Panc1 (cell line): Measurements from ENCODE around the gene CENPF. TPM values are rescaled to one million over a fixed set of nuclear protein-coding genes. Genes with fewer than 3 reads are reported as not detected.

ENCODE experiments used
- ATAC-seq: fragments of 200-7000 bp; cut with Tn5 transposase; 2 replicates; pipeline ENCODE4 v1.9.1; 2020; ENCODE audit warnings: mild to moderate bottlenecking, moderate library complexity
- BruUV-seq: library from RNA; stranded (reverse); fragments of 400-500 nt; replicated peaks from 2 replicates; lab custom pipeline; 2021; lab: Mats Ljungman, UMichigan
- CTCF ChIA-PET: fragments of 300-600 bp; sonication (Branson Sonifier 250); formaldehyde crosslinking; loops from one replicate; lab custom pipeline; 2022; ENCODE audit warnings: antibody characterized with exemption; lab: Charles Lee
- POLR2A ChIA-PET: fragments of 300-600 bp; sonication (Branson Sonifier 250); formaldehyde crosslinking; loops from one replicate; lab custom pipeline; 2022; ENCODE audit warnings: antibody characterized with exemption; lab: Charles Lee
- DNase-seq: peaks from one replicate; pipeline ENCODE4 v3.0.0-alpha.2; 2010; ENCODE audit warnings: low read depth, low spot score
- H3K27ac ChIP-seq: 2 replicates; pipeline ENCODE4 v1.5.1; 2011; ENCODE audit warnings: mild to moderate bottlenecking, low read length, inconsistent platforms
- H3K27me3 ChIP-seq: fragments of 200-500 bp; sonication (Bioruptor generic); 2 replicates; pipeline ENCODE4 v1.6.0; 2014; ENCODE audit warnings: low read length, inconsistent platforms; ENCODE audit not compliant: control insufficient read depth, insufficient read depth
- H3K36me3 ChIP-seq: fragments of 200-500 bp; sonication (Bioruptor generic); 2 replicates; pipeline ENCODE4 v1.5.1; 2014; ENCODE audit warnings: inconsistent platforms, mild to moderate bottlenecking, low read length, moderate library complexity; ENCODE audit not compliant: control insufficient read depth, insufficient read depth
- H3K4me1 ChIP-seq: 2 replicates; pipeline ENCODE4 v1.5.1; 2011; ENCODE audit warnings: inconsistent platforms, mild to moderate bottlenecking, low read length, moderate library complexity; ENCODE audit not compliant: control insufficient read depth, insufficient read depth
- H3K4me3 ChIP-seq, 2 experiments: 2 replicates each; pipeline ENCODE4 v1.5.1; 2011 to 2012; ENCODE audit warnings: low read depth in 2 of 2, low read length in 2 of 2, mild to moderate bottlenecking in 2 of 2, inconsistent platforms in 1 of 2, moderate library complexity in 1 of 2
- H3K9me3 ChIP-seq: fragments of 200-500 bp; sonication (Bioruptor generic); 2 replicates; pipeline ENCODE4 v1.5.1; 2014; ENCODE audit warnings: low read depth, mild to moderate bottlenecking, inconsistent platforms, low read length, moderate library complexity; ENCODE audit not compliant: control insufficient read depth, insufficient read depth
- CTCF ChIP-seq: fragments of 450-650 bp; IDR thresholded peaks from 2 replicates; pipeline ENCODE4 v1.5.1; 2017; ENCODE audit warnings: mild to moderate bottlenecking
- POLR2AphosphoS5 ChIP-seq: IDR thresholded peaks from 2 replicates; pipeline ENCODE4 v1.6.1; 2012; ENCODE audit warnings: mild to moderate bottlenecking, low read depth, low read length, moderate library complexity
- SIN3A ChIP-seq: IDR thresholded peaks from 2 replicates; pipeline ENCODE4 v1.6.1; 2012; ENCODE audit warnings: low read depth, mild to moderate bottlenecking, low read length, moderate library complexity, borderline replicate concordance; ENCODE audit not compliant: insufficient read depth
- TCF7L2 ChIP-seq: IDR thresholded peaks from 2 replicates; pipeline ENCODE4 v1.6.1; 2011; ENCODE audit warnings: mild to moderate bottlenecking, low read depth, low read length, inconsistent platforms
- in situ Hi-C: cut with HindIII; loops from 2 replicates; pipeline ENCODE4 v1.10.0; 2016; ENCODE audit warnings: low sequenced_read_pairs, low pct_unique_long_range_greater_than_20kb
- intact Hi-C: fragments of 100-400 bp; cut with micrococcal nuclease; formaldehyde crosslinking; loops from one replicate; pipeline ENCODE4 v1.10.0; 2022; ENCODE audit not compliant: unreplicated experiment
- total RNA-seq: library from RNA; stranded (reverse); gene quantifications from one replicate; pipeline ENCODE4 v1.2.1, GENCODE V29; 2021; ENCODE audit not compliant: unreplicated experiment
- TF ChIP-seq, protein P1 (sequence below), 2 experiments: IDR thresholded peaks; 2 replicates each; pipeline ENCODE4 v1.6.1; 2011 to 2012; ENCODE audit warnings: low read depth in 2 of 2, control low read depth in 1 of 2, low read length in 1 of 2, mild to moderate bottlenecking in 1 of 2, moderate library complexity in 1 of 2; ENCODE audit not compliant: insufficient read depth in 1 of 2

The CENPF gene
- total RNA-seq, 1 experiment from 2014 or later, result 156 TPM

DNA sequence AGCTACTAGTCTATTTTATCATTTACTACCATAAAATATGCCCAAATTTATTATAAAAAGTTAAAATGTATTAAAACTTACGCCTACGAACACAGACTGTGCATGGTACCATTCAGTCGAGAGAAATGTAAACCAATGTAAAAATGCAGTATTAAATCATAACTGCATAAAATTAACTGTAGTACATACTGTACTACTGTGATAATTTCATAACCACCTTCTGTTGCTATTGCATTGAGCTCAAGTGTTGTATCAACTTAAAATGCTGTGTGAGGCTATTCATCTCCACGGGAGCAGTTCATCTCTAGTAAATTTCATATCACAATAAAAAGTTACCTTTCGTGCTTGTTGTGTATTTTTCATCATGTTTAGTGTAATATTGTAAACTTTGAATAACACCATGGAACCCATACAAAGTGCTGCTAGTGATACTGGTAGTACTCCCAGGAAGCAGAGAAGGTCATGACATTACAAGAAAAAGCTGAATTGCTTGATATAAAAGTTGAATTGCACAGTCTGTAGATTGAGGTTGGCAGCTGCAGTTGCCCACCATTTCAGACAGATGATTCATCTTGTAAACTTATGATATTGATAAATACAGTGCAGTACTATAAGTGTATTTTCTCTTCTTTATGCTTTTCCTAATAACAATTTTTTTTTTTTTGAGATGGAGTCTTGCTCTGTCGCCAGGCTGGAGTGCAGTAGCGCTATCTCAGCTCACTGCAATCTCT is 19.0 kb upstream of the CENPF start:
- Histone ChIP-seq H3K36me3 (no peaks in the 10 kb centered on the region), H3K9me3 (no peaks in the 10 kb centered on the region), H3K27me3 (no peaks in the 10 kb centered on the region), H3K4me3 (no peak overlapping the region), H3K4me1 (peaks cover 46% of the 10 kb centered on the region), H3K27ac (peak overlapping the region; percentile 86)
- DNase-seq (no peak), ATAC-seq (no peak)
- no TSS peak for BruUV-seq
- intact Hi-C loops (loop anchor here (2.0 to 5.0 kb wide), 2 partner anchors 35 to 72 kb away; no protein-coding TSS in a partner anchor), in situ Hi-C loops (no loop called here)
- ChIA-PET CTCF (interaction anchor here (0.5 to 3.3 kb wide), 7 partner anchors 16 to 252 kb away, joined by 3 to 25 read pairs (median 6); partner anchors contain the start of gene PTPN14), POLR2A (interaction anchor here (0.6 to 1.0 kb wide), 4 partner anchors 31 to 36 kb away, joined by 3 to 4 read pairs (median 3); partner anchors contain the start of gene PTPN14)
- TF ChIP-seq TCF7L2 (no peak), SIN3A (no peak)
- TF ChIP-seq, protein P1, sequence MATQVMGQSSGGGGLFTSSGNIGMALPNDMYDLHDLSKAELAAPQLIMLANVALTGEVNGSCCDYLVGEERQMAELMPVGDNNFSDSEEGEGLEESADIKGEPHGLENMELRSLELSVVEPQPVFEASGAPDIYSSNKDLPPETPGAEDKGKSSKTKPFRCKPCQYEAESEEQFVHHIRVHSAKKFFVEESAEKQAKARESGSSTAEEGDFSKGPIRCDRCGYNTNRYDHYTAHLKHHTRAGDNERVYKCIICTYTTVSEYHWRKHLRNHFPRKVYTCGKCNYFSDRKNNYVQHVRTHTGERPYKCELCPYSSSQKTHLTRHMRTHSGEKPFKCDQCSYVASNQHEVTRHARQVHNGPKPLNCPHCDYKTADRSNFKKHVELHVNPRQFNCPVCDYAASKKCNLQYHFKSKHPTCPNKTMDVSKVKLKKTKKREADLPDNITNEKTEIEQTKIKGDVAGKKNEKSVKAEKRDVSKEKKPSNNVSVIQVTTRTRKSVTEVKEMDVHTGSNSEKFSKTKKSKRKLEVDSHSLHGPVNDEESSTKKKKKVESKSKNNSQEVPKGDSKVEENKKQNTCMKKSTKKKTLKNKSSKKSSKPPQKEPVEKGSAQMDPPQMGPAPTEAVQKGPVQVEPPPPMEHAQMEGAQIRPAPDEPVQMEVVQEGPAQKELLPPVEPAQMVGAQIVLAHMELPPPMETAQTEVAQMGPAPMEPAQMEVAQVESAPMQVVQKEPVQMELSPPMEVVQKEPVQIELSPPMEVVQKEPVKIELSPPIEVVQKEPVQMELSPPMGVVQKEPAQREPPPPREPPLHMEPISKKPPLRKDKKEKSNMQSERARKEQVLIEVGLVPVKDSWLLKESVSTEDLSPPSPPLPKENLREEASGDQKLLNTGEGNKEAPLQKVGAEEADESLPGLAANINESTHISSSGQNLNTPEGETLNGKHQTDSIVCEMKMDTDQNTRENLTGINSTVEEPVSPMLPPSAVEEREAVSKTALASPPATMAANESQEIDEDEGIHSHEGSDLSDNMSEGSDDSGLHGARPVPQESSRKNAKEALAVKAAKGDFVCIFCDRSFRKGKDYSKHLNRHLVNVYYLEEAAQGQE (IDR thresholded peaks at IDR 0.05; ENCODE audit: insufficient read depth in 1 of 2, low read depth in 2 of 2, low read length in 1 of 2), result no peak

GRCh38 chr1:214584805-214585766 is 17.9 kb upstream of the CENPF start:
- H3K4me3 ChIP-seq, result no peak overlapping the region
- CTCF ChIA-PET, result interaction anchor here (0.6 to 3.3 kb wide), 5 partner anchors 33 to 252 kb away, joined by 3 to 25 read pairs (median 6); partner anchors contain the start of gene PTPN14
- no TSS peak for BruUV-seq
- H3K9me3 ChIP-seq, result no peaks in the 10 kb centered on the region
- in situ Hi-C loops, result no loop called here
- intact Hi-C loops, result loop anchor here (1.0 to 5.0 kb wide), 2 partner anchors 73 to 251 kb away; no protein-coding TSS in a partner anchor
- H3K4me1 ChIP-seq, result peaks cover 43% of the 10 kb centered on the region
- no peak for TF ChIP-seq POLR2AphosphoS5
- peak; percentile 93; the same call in 1 of the 2 replicates for TF ChIP-seq CTCF
- no peak for TF ChIP-seq TCF7L2
- TF ChIP-seq, protein P1 (IDR thresholded peaks at IDR 0.05; ENCODE audit: insufficient read depth in 1 of 2, low read depth in 2 of 2, low read length in 1 of 2), result no peak
- no peaks in the 10 kb centered on the region for H3K36me3 ChIP-seq
- peak overlapping the region; percentile 86 for H3K27ac ChIP-seq
- POLR2A ChIA-PET, result interaction anchor here (1.0 kb wide), 1 partner anchor 33 kb away, joined by 4 read pairs; the partner anchor contains the start of gene PTPN14
- DNase-seq (peak; percentile 62), ATAC-seq (peak; percentile 73)
- H3K27me3 ChIP-seq, result no peaks in the 10 kb centered on the region
